Mesenchymal stem cell (in vitro differentiated cells and primary cell): Measurements from ENCODE around the gene ZBTB2.

Experiments used
- DNase-seq: peaks from one replicate; pipeline ENCODE4 v3.0.0-alpha.2; 2013
- H2AFZ ChIP-seq: one replicate; pipeline ENCODE4 v1.6.1; 2013; ENCODE audit warnings: low read depth, mild to moderate bottlenecking, control low read depth, inconsistent platforms, low read length, moderate library complexity
- H2AK5ac ChIP-seq: 2 replicates; pipeline ENCODE4 v1.6.1; 2013; ENCODE audit warnings: low read length, moderate library complexity, mild to moderate bottlenecking, inconsistent platforms; ENCODE audit not compliant: severe bottlenecking
- H2BK120ac ChIP-seq: one replicate; pipeline ENCODE4 v1.6.1; 2013; ENCODE audit warnings: low read depth, mild to moderate bottlenecking, inconsistent platforms, low read length, moderate library complexity
- H2BK12ac ChIP-seq, 2 experiments: one replicate each; pipeline ENCODE4 v1.6.1; 2013; ENCODE audit warnings: inconsistent platforms in 2 of 2, low read length in 2 of 2, mild to moderate bottlenecking in 2 of 2, moderate library complexity in 2 of 2, control low read depth in 1 of 2
- H2BK15ac ChIP-seq: one replicate; pipeline ENCODE4 v1.6.1; 2013; ENCODE audit warnings: mild to moderate bottlenecking, low read depth, inconsistent platforms; ENCODE audit not compliant: poor library complexity, severe bottlenecking
- H2BK5ac ChIP-seq: 2 replicates; pipeline ENCODE4 v1.6.1; 2013; ENCODE audit warnings: low read depth, mild to moderate bottlenecking, low read length, control low read depth, inconsistent platforms; ENCODE audit not compliant: poor library complexity, severe bottlenecking
- H3K14ac ChIP-seq, 2 experiments: one replicate each; pipeline ENCODE4 v1.6.1; 2013; ENCODE audit warnings: inconsistent platforms in 2 of 2, low read length in 2 of 2, control low read depth in 1 of 2, mild to moderate bottlenecking in 1 of 2, moderate library complexity in 1 of 2
- H3K18ac ChIP-seq, 2 experiments: one replicate each; pipeline ENCODE4 v1.6.1; 2013; ENCODE audit warnings: inconsistent platforms in 2 of 2, low read length in 2 of 2, control low read depth in 1 of 2, low read depth in 1 of 2, mild to moderate bottlenecking in 1 of 2
- H3K23ac ChIP-seq, 2 experiments: one replicate each; pipeline ENCODE4 v1.6.1; 2013; ENCODE audit warnings: inconsistent platforms in 2 of 2, low read length in 2 of 2, mild to moderate bottlenecking in 2 of 2, moderate library complexity in 2 of 2, control low read depth in 1 of 2
- H3K27ac ChIP-seq: 2 replicates; pipeline ENCODE4 v1.5.1; 2013; ENCODE audit warnings: mild to moderate bottlenecking, moderate library complexity, low read length, control low read depth, inconsistent platforms; ENCODE audit not compliant: poor library complexity, severe bottlenecking
- H3K27me3 ChIP-seq, 2 experiments: 2 replicates each; pipeline versions ENCODE4 v1.6.1 to v1.7.0; 2013; ENCODE audit warnings: low read length in 2 of 2, mild to moderate bottlenecking in 2 of 2, moderate library complexity in 2 of 2, control low read depth in 1 of 2, inconsistent platforms in 1 of 2; ENCODE audit not compliant: control insufficient read depth in 1 of 2, insufficient read depth in 1 of 2
- H3K36me3 ChIP-seq, 2 experiments: 2 replicates each; pipeline versions ENCODE4 v1.6.1 to v1.7.0; 2013; ENCODE audit warnings: low read length in 2 of 2, control low read depth in 1 of 2, inconsistent platforms in 1 of 2, low read depth in 1 of 2, mild to moderate bottlenecking in 1 of 2; ENCODE audit not compliant: insufficient read depth in 2 of 2, control insufficient read depth in 1 of 2
- H3K4ac ChIP-seq, 2 experiments: one replicate each; pipeline ENCODE4 v1.6.1; 2013; ENCODE audit warnings: inconsistent platforms in 2 of 2, low read length in 2 of 2, mild to moderate bottlenecking in 2 of 2, moderate library complexity in 2 of 2, control low read depth in 1 of 2, low read depth in 1 of 2
- H3K4me1 ChIP-seq: 2 replicates; pipeline ENCODE4 v1.6.1; 2013; ENCODE audit warnings: low read depth, low read length, control low read depth; ENCODE audit not compliant: control insufficient read depth, insufficient read depth
- H3K4me2 ChIP-seq: 2 replicates; pipeline ENCODE4 v1.6.1; 2013; ENCODE audit warnings: low read length, mild to moderate bottlenecking, inconsistent platforms; ENCODE audit not compliant: poor library complexity, severe bottlenecking
- H3K4me3 ChIP-seq, 2 experiments: 2 replicates each; pipeline versions ENCODE4 v1.5.1 to v1.7.0; 2013; ENCODE audit warnings: low read length in 2 of 2, mild to moderate bottlenecking in 2 of 2, control low read depth in 1 of 2, low read depth in 1 of 2; ENCODE audit not compliant: insufficient read depth in 1 of 2
- H3K79me1 ChIP-seq: replicated peaks from 2 replicates; pipeline ENCODE4 v1.6.1; 2013; ENCODE audit warnings: mild to moderate bottlenecking, control low read depth, low read length, inconsistent platforms; ENCODE audit not compliant: poor library complexity, severe bottlenecking
- H3K9ac ChIP-seq: 2 replicates; pipeline ENCODE4 v1.7.0; 2013; ENCODE audit warnings: mild to moderate bottlenecking, low read length, moderate library complexity
- H3K9me3 ChIP-seq: 2 replicates; pipeline ENCODE4 v1.7.0; 2013; ENCODE audit warnings: mild to moderate bottlenecking, low read length; ENCODE audit not compliant: control insufficient read depth
- H4K8ac ChIP-seq: one replicate; pipeline ENCODE4 v1.6.1; 2013; ENCODE audit warnings: inconsistent platforms, mild to moderate bottlenecking, low read length, moderate library complexity
- H4K91ac ChIP-seq: one replicate; pipeline ENCODE4 v1.6.1; 2013; ENCODE audit warnings: mild to moderate bottlenecking, low read length, inconsistent platforms
- WGBS: methylation state at CpG from one replicate; pipeline ENCODE4 v1.1.7; 2013; ENCODE audit warnings: mixed read lengths; 5-methylcytosine and 5-hydroxymethylcytosine counted together

Gene ZBTB2

DNA sequence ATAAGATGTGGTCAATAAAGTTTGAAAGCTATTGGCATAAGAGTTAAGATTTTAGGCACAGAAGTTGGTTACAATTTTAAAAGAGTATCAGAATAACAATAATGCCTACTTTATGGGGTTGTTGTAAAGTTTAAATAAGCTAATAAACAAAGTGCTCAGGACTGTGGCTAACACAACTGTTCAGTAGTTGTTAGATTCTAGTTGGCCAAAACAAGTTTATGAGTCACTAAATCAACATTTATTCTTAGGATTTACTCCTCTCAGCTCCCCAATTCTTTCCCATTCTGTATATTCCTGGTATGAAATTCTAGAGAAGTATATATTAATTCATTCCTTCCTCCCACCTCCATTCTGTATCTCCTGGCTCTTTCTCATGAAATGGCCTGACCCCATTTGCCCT, 46.0 kb upstream of the ZBTB2 start:
- Histone ChIP-seq H2BK12ac (no peak overlapping the region), H3K23ac (no peak overlapping the region), H2BK15ac (no peak overlapping the region), H3K4me1 (peaks cover 15% of the 10 kb centered on the region), H3K36me3 (peaks cover 6 to 18% of the 10 kb centered on the region in 2 experiments), H3K79me1 (peaks cover 2% of the 10 kb centered on the region), H3K27me3 (no peaks in the 10 kb centered on the region), H3K27ac (peak overlapping the region; percentile 92), H2BK120ac (no peak overlapping the region), H2AFZ (no peak overlapping the region), H4K91ac (no peak overlapping the region), H2BK5ac (no peak overlapping the region), H3K14ac (no peak overlapping the region), H2AK5ac (no peak overlapping the region), H3K4me3 (peak overlapping the region in 1 of 2 experiments; percentile 35), H3K9ac (peak overlapping the region; percentile 82), H3K4ac (no peak overlapping the region), H3K9me3 (no peaks in the 10 kb centered on the region), H4K8ac (no peak overlapping the region), H3K18ac (no peak overlapping the region), H3K4me2 (no peak overlapping the region)
- peak; percentile 25 for DNase-seq

DNA sequence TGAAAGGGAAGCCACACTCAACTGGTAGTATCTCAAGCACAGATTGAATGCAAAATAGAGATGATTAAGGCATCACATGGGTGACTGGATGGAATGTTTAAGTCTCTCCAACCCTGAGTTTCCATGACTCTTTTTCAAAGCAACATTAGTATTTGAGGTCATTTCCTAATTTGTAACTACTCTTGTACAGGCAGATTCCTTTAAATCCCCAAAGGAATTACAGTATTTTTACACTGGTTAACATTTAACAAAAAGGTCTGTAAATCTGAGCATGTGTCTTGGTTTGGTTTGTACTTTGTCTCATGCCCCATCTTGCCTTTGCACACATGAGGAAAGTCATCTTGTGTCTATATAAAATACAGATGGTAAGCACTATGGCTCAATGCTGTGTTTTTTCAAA, 45.4 kb upstream of the ZBTB2 start:
- H3K9ac ChIP-seq: peak overlapping the region; percentile 82
- H3K36me3 ChIP-seq: peaks cover 9 to 18% of the 10 kb centered on the region in 2 experiments
- no peak overlapping the region for H2BK12ac ChIP-seq
- no peak overlapping the region for H2AK5ac ChIP-seq
- peak overlapping the region; percentile 93 for H3K27ac ChIP-seq
- H4K91ac ChIP-seq: no peak overlapping the region
- DNase-seq: peak; percentile 67
- no peak overlapping the region for H4K8ac ChIP-seq
- no peak overlapping the region for H3K4ac ChIP-seq
- no peak overlapping the region for H3K18ac ChIP-seq
- H3K4me3 ChIP-seq: peak overlapping the region in 1 of 2 experiments; percentile 52
- no peak overlapping the region for H2BK15ac ChIP-seq
- H2BK120ac ChIP-seq: no peak overlapping the region
- H3K23ac ChIP-seq: no peak overlapping the region
- H3K9me3 ChIP-seq: no peaks in the 10 kb centered on the region
- peaks cover 4% of the 10 kb centered on the region for H3K79me1 ChIP-seq
- no peak overlapping the region for H2AFZ ChIP-seq
- H3K14ac ChIP-seq: no peak overlapping the region
- peak overlapping the region; percentile 45 for H2BK5ac ChIP-seq
- H3K4me1 ChIP-seq: peaks cover 13% of the 10 kb centered on the region
- H3K4me2 ChIP-seq: peak overlapping the region; percentile 46
- no peaks in the 10 kb centered on the region for H3K27me3 ChIP-seq

DNA sequence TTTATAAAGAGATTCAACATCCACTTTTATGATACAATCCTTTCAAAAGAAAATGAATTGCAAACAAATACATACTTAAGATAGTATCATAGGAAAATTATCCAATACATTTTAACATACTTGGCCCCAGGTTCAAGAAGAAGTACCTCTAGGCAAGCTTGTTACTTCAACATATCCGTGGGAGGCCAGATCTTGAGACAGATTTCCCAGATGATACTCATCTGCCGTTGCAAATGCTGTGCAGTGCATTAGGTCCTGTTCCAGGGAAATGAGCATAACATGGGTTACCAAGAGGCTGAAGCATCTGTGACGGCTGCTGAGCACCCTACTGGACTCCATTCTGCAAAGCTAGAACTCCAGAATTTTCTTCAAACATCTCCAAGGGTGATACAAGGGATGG, 44.9 kb upstream of the ZBTB2 start:
- no peak overlapping the region for H2BK15ac ChIP-seq
- no peak overlapping the region for H3K18ac ChIP-seq
- no peaks in the 10 kb centered on the region for H3K9me3 ChIP-seq
- peak overlapping the region; percentile 93 for H3K27ac ChIP-seq
- no peak overlapping the region for H2BK120ac ChIP-seq
- WGBS: 97% methylated on average over 3 of the region's 3 CpGs
- peaks cover 12 to 21% of the 10 kb centered on the region in 2 experiments for H3K36me3 ChIP-seq
- H3K4me2 ChIP-seq: peak overlapping the region; percentile 46
- no peak overlapping the region for H3K14ac ChIP-seq
- no peak overlapping the region for H2AFZ ChIP-seq
- H2AK5ac ChIP-seq: peak overlapping the region; percentile 18
- no peak overlapping the region for H4K91ac ChIP-seq
- H4K8ac ChIP-seq: no peak overlapping the region
- DNase-seq: no peak
- peaks cover 11% of the 10 kb centered on the region for H3K4me1 ChIP-seq
- peak overlapping the region; percentile 82 for H3K9ac ChIP-seq
- H2BK5ac ChIP-seq: peak overlapping the region; percentile 45
- no peak overlapping the region for H2BK12ac ChIP-seq
- no peak overlapping the region for H3K4ac ChIP-seq
- peaks cover 4% of the 10 kb centered on the region for H3K79me1 ChIP-seq
- H3K23ac ChIP-seq: no peak overlapping the region
- H3K27me3 ChIP-seq: no peaks in the 10 kb centered on the region
- H3K4me3 ChIP-seq: peak overlapping the region in 1 of 2 experiments; percentile 52

DNA sequence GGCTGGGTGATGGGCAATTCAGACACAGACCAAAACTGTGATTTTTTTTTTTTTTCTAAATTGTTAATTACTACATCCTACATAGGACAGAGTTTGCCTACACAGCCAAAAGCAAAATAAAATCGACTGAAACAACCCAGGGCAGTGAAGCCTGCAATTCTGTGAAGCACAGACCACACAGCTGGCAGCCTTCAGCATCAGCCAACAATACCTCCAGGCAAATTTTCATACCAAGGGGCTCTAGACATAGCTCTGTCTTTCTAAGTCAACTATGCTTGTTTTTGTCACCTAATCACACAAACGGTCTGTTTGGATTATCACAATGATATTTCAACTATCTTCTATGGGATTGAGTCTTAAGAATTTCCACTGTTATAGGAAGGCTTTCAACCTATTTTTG, 43.0 kb upstream of the ZBTB2 start:
- H4K8ac ChIP-seq: no peak overlapping the region
- no peak overlapping the region for H3K18ac ChIP-seq
- peaks cover 10% of the 10 kb centered on the region for H3K79me1 ChIP-seq
- H3K4ac ChIP-seq: no peak overlapping the region
- H3K9ac ChIP-seq: peak overlapping the region; percentile 39
- H4K91ac ChIP-seq: no peak overlapping the region
- peaks cover 14% of the 10 kb centered on the region for H3K4me1 ChIP-seq
- no peak overlapping the region for H3K4me3 ChIP-seq
- no peak overlapping the region for H2AFZ ChIP-seq
- H3K9me3 ChIP-seq: no peaks in the 10 kb centered on the region
- H3K27me3 ChIP-seq: no peaks in the 10 kb centered on the region
- WGBS: 83% methylated on average over 1 of the region's 2 CpGs
- no peak overlapping the region for H3K4me2 ChIP-seq
- H2BK5ac ChIP-seq: no peak overlapping the region
- H2BK15ac ChIP-seq: no peak overlapping the region
- no peak overlapping the region for H2BK120ac ChIP-seq
- H3K14ac ChIP-seq: no peak overlapping the region
- no peak overlapping the region for H2AK5ac ChIP-seq
- no peak overlapping the region for H3K27ac ChIP-seq
- peaks cover 14 to 40% of the 10 kb centered on the region in 2 experiments for H3K36me3 ChIP-seq
- H2BK12ac ChIP-seq: no peak overlapping the region
- DNase-seq: no peak
- H3K23ac ChIP-seq: no peak overlapping the region
